Inflammatory macrophage treated with lipopolysaccharide for 4 hours (primary cell): ENCODE results near the gene PRSS56.

ENCODE experiments used
- DNase-seq: peaks from one replicate; pipeline ENCODE4 v3.0.0-alpha.2; 2020

PRSS56 gene

GRCh38 chr2:232574674-232575403 lies 54.7 kb downstream of the PRSS56 start:
- no peak for DNase-seq
